Measurements from ENCODE around the gene DENND4B.

Gene DENND4B

DNA sequence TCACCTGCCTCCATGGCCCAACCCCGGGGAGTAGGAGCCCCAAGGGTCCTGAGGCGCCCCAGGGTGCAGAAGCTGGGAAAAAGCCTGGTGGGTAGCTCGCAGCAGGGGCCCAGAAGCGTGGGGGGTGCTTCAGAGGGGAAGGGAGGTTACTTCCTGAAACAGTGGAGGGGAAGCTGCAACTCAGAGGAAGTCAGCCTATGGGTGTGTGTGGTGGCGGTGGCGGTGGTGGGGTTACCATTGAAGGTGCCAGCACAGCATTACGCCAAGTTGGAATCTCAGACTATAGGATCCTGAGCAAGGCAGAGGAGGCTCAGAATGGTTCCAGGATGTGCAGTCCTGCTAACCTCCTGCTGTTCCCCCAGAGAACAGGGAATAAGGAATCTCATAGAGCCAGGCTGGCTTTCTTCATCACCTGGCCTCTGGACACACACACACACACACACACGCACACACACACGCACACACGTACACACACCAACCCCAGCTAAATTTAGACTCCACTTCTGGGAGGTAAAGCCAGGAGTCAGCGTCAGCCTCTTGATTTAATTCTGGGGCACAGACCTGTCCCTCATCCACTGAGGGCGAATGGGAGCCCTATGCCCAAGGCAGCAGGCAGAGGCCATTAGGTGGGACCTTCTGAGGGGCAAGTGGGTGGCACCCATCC is 1.3 kb downstream of the DENND4B start:
- peak; percentile 56 for DNase-seq

DNA sequence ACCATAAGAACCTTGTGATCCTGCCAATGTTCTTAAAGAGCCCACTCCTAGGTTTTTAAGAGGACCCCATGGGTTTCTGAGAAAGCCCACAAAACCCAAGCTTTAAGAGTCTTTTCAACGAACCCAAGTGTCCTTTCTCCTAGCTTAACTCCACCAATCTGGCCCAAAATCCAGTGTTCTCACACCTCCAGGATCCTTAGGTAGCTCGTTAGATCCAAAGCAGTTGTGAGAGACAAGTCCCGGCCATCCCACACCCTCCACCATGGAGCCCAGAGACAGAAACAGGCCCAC is 1.7 kb downstream of the DENND4B start:
- no peak for DNase-seq

DNA sequence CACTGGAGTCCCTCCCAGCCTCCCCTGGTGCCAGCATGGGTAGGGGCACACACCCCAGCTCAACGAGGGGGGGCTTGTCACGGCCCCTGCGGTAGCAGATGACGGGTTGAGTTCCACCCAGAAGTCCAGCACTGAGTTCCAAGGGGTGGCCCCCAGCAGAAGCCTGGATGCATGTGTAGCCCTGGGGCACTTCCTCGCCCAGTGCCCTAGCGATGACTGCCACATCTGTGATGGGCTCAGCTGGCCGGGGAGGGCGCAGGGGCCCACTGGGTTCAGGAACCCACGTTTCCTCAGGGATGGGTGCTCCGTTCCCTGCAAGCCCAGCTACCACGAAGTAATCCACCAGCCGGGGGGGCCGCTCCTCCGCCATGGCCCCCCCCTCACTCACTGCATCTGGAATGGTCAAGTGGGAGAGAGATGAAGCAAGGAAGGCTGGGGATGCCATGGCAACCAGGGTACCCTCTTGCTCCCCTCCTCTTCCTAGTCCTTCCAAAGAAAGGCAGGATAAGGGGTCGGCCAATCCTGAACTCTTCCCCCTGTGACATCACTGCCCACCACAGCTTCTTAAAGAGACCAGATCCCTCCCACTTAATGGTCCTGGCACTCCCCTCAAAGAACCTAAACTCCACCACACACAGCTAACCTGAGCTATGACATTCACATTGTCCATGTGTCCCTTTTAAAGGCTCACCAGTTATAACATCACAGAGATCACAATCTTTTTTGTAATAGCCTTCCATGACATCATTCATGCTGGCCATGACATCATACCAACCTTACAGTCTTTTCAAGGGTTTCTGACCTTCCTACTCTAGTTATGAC is 2.3 kb downstream of the DENND4B start:
- no peak for DNase-seq

DNA sequence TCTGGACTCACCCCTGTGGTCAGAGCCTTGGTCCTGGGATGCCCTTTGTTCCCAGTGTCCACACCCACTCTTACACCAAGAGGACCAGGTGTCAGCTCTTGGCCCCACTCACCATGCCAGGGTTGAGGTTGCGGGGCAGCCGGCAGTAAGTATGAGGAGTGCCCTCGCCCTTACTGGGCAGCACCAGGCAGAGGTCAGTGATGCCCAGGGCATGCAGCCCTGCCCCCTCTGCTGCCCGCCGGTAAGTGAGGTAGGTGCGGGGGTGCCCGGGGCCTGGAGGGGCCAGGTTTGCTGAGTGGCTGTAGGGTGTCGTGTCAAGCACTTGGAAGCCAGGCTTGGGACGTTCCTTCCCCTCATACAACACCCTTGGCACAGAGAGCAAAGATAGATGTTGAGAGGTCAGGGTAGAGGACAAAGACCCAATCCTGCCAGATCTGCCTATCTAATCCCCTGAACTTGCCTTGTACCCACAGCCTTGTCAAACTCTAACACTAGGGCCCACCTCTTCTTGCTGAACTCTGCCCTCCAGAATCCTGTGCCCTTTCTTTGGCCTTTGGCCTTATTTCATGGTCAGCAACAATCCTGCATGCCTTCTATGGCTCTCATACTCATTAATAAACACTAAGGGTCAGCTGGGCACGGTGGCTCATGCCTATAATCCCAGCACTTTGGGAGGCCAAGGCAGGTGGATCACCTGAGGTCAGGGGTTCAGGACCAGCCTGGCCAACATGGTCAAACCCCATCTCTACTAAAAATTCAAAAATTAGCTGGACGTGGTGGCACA is 3.6 kb downstream of the DENND4B start:
- DNase-seq, result no peak

DNA sequence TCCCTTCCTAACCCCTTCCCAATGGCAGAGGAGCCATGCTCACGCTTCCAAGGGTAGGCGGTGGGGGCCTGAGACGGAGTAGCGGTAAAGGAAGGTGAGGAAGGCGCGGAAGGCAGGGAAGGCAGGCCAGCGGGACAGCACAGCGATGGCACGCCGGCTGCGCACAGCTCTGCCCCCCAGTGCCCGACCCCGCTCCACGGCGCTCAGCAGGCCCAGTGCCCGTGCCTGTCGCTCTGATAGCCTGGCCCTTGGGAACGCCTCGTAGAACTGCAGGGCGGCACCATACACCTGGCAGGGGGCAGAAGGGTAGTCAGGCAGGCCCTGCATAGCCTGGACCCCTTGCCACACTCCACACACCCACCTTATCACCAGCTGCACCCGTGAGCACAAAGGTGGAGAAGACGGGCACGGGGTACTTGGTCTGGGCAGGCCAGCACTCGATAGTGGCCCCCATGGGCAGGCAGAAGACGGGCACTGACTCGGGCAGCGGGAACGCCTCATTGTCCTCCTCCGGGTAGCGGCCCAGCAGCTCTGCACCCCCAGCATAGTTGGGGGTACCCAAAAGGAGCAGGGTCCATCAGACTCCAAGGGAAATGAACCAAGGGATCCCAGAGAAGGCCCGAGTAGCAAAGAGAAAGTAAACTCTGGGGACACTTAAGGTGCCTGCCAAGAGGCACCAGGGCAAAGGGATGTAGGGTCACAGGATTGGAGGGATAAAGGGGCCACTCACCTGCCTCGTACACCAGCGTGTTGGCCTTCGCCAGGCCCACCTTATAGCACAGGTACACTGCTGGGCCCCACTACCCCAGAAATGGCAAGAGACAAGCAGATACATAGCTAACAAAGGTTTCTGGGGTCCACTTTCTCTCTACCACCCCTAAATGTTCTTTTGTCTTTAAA is 4.4 kb downstream of the DENND4B start:
- DNase-seq, result no peak

DNA sequence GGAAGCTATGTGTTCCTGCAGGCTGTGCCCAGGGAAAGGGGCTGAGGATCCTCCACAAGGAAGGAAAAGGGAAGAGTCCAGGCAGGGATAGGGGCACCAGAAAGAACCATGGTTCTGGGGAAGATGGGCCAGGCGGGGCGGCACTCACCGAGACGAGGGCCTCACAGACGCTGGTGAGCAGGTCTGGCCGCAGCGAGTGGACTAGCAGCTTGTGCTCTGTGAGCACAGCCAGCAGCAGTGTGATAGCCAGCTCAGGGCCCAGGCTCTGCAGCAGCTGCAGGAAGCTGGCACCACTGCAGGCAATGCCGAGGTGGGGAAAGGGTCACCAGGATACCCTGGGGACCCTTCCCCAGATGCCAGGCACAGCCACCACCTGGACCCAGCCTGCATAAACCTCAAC is 5.8 kb downstream of the DENND4B start:
- DNase-seq, result no peak

DNA sequence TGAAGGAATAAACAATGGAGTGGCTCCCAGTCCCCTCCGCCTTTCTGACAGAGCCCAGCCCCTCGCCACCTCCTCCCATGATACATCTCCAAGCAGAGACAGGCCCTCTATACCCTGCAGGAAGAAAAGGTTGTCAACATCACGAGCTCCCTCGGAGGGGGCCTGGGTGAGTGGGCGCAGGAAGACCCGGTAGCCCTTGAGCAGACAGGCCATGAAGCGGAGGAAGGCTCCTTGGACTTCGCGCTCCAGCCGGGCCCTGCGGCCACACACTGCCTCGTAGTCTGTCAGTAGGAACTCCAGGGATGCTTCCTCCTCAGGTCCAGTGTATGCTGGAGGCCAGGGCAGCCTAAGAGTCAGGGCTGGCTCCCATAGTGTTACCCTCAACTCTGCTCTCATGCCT is 7.0 kb downstream of the DENND4B start:
- DNase-seq, result no peak

DNA sequence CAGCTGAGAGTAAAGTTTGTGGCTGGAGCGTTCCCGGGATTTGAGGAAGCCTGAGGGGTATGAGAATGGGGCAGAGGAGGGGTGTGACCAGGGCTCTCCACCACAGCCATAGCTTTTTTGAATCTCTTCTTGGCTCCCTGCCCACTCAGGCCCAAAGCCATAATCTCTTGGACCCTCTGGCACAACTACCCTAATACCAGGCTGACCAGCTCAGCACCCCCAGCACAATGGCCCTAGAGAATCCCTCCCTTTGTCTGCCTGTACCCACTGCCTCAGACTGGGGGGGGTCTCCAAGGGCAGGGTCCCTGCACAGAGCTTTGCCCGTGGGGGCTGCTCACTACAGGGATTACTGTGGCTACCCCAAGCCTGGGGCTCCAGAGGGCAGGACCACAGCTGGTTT is 7.5 kb downstream of the DENND4B start:
- DNase-seq, result no peak

DNA sequence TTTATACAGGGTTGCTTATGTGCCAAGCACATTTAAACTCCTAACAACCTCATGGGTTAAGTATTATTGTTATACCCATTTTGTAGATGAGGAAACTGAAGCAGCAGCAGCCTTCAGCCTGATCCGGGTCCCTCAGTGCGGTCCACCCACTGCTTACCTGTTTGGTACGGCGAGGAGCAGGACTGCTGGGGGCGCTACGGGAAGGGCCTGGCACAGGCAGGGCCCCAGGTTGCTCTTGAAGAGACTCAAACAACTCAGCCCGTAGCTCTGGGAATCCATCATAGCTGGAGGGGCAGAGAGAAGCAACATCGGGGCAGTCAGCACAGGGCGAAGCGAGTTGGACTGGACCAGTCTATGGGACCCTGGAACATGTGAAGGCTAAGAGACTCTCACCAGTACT is 9.2 kb downstream of the DENND4B start:
- no peak for DNase-seq

DNA sequence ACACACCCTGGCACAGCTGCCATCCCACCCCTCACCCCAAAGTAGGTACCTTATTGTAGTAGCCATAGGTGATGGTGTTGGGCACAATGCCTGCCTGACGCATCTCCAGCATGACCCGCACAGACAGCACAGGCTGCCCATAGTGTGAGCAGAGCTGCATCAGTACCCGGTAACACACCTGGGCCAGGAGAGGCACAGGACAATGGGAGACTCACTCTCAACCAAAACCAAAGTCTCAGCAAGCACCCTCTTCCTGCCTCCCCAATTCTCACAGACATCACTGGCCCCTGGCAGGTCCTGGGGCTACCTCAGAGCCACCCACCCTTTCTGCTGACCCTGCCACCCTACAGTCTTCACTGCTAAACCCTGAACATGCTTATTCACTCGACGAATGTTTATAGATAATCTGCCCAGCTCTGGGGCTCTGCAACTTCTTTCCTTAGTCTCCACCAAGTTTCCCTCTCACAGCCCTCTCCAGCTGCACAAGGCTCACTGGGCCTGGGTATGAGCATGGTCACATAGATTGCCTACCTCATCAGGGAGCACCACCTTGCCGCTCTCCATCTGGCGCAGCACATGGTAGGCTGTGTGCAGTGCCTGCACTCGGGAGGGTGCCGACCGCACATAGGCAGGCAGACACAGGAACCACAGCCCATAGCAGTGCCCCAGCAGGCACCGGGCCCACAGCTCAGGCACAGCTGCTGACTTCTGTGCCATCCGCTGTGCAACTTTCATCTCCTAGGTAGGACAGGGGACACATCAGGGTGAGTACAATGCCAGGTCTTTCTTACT is 10.3 kb downstream of the DENND4B start:
- no peak for DNase-seq

DNA sequence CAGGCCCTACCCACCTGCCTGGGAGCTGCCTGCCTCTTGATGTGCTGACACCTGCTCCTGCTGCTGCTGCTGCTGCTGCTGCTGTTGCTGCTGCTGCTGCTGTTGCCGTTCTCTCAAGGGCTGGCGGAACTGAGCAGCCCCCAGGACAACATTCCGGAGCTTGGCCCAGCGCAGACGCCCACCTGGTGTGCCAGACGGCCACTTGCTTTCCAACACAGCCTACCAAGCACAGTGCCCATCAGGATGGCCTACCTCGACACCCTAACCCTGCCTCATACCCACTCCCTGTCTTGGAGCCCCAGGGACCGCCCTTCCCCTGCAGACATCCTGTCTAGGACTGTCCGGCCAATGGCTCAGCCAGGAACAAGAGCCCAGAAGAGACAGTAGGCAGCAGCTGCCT is 11.8 kb downstream of the DENND4B start:
- DNase-seq, result no peak

DNA sequence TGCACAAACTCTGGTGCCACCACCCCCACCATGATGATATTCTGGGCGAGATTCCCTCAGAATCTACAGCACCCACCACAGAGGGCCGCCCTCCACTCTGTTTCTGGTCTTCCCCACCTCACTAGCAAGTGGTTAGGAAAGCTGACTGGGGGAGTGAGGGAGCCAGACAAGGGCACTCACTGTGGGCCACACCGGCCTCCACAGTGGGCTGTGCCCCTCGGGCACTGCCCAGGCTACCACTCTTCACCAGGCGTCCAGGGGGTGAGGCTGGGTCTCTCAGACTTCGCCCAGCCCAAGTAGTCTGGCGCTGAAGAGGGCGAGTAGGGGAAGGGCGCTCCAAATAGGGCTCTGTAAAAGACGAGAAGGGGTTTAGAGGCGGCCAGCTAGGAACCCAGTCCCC is 12.6 kb downstream of the DENND4B start:
- no peak for DNase-seq

DNA sequence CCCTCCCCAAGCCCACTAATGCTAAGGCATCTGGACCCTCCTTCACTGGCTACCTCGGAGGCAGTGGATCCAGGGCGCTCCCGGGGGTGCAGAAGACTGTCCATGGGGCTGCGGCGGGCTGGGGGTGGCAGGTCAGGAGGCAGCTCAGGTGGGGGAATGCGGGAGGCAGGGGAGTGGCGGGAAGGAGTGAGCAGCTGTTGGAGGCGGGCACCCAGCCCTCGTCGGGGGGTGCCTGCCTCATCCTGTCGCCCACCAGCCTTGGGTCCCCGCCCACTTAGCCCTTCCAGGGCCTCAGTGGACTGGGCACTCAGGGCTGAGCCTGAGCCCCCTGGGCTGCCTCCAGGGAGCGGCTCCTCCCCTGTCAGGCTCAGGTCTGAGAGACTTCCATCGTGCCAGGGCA is 13.1 kb downstream of the DENND4B start:
- DNase-seq, result no peak

DNA sequence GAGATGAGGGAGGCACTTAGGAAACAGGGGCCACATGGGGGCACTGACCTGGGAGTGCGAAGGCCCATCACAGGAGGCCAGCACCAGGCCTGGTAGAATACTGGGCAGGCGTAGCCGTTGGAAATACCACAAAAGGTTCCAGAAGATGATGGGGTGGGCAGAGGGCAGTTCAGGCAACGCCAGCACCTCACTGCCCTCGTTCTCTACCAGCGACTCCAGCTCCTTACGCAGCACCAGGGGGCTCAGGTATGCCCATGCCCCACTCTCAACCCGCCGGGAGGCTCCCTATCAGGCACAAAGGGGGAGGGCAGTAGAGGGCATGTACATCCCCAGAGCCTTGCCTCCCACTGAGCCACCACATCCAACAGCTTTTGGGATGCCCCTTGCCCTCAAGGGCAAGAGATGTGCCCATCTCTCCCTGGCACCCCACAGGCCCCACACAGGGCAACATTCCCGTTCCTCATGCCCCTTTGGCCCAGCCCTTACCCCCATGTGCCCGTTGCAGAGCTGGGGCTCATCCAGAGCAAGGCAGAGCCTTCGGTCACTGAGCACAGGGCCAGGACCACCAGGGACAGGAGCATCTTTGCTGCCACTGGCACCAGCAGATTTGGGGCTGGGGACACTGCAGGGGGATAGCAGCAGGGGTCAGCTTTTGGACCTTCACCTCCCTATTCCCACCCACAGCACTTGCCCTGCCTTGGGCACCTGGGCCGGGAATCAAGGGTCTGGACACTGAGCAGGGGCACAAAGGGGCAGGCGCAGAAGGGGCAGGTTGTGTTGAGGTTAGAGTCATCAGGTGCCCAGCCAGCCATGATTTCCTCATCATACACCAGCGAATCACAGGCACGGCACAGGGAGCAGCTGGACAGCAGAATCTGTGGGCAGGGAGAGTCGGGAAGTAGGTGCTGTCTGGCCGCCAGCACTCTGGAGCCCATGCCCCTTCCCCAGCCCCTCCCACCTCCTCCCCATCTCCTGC is 14.1 kb downstream of the DENND4B start:
- no peak for DNase-seq

DNA sequence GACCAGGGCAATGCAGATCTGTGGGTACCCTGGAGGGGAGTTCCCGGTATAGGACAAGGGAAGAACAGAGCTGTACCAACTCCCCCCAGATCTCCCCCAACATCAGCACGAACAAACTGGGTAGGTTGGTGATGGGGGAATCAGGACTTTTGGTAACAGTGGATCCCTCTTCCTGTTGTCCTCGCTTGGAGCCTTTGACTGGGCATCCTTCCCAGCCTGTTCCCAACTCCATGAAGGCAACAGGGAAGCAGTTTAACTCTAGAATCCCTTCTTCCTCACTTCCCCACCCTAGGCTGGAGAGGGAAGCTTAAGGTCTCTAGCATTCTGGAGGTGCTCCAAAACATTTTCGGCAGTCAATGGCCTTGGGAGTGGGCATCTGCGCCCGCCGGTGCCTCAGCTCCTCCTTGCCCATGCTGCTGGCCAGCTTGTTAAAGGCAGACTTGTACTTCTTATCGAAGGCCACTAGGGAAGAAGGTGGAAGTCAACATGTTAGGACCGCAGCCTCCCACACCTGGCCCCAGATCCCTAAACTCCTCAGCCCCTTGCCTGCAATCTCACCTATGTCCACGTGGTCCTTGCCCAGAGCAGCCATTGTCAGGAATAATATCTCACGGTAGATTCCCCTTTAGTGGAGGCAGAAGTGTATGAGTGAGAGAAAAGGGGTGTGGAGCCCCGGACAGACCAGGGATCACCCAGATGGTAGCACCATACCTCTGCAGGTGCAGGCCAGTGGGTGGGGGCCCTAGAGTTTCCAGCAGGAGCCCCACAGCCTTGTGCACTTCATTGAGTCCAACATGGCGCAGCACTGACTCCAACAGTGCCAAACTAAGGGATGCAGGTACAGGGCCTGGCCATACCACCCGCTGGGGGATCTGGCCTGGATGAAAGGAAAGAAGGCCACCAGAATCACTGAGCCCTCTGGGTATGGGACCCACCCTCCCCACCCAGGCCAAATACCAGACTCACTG is 16.3 kb downstream of the DENND4B start:
- DNase-seq, result no peak

DNA sequence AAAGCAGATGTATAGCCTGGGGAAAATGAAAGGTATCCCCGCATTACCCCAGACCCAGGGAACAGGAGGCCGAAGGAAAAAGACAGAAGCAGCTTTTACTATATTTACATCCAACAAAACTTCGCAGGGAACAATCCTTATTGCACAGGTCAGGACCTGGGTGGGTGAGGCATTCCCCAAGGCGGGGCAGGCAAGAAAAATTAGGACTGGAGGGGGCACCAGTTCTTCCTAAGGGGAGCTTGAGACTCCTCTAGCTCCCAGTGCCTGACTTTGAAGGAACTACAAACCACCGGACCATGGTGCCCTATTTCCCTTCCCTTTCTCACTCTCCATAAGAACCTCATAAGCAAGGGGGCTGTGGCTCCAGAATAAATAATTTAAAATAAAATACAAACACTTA is 17.1 kb downstream of the DENND4B start:
- DNase-seq, result no peak

DNA sequence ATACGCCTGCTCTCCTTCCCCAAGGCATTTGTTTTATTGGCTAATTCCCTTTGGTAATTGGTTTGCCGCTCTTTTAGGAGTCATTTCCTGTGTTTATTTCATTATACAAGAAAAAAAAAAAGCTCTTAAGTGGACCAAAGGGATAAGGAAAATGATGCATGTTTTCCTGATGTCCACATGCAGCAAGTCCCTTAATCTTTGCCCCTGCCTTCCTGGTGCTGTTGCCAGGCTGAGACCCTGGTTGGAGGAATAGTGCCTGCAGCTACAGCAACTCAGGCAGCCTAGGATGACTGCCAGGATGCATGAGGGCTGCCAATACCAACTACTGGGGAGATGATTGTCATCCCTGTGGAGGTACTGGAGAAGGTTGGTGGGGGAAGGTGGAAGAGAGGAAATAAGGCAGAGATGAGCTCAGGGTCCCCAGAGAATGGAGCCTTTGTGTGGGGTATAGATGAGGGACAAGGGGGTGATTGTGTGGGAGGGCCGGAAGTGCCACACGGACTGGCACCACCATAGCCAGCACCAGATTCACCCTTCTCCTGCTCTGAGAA is 17.7 kb downstream of the DENND4B start:
- no peak for DNase-seq

DNA sequence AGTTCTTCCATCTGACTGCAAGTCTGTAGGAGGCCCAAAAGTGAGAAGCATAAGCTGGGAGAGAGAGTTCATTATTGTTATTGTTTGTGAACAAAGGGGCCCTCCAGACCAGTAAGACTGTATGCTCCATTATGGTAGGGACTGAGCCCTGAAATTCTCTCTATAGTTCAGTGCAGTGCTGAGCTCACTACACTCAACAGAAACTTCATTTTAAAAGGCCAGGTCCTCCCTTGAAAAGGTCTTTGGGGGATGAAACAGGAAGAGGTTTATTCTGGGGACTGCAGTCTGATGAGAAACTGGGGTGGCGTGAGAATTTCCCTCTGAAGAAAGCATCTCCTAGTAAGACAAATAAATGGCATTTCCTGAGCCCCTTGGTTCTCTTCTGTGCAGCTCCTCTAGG is 18.3 kb downstream of the DENND4B start:
- DNase-seq, result no peak

DNA sequence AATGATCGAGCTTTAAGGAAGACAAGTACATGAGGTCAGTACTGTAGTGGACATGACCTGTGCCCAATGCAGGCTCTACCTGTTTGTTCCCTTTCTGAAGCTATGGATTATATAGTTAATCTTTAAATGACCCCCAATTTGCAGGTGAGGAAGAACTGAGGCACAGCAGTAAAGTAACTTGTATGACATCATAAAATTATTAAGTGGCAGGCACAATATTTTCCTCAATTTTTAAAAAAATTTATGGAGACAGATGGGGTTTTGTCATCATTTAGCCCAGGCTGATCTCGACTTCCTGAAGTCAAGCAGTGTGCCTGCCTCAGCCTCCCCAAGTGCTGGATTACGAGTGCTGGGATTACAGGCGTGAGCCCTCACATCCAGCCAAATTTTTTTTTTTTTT is 20.1 kb downstream of the DENND4B start:
- no peak for DNase-seq

Data from eye (tissue), 1 donor.